DMS114 treated with DMSO at 0.1 percent for 48 hours (cell line): ENCODE results near the gene NKX3-2.
A peak's percentile ranks its signal among the peaks of the same experiment; 100 is the strongest.

Source experiments
- DNase-seq: peaks from one replicate; lab custom pipeline; 2025; ENCODE audit not compliant: unreplicated experiment; lab: John Stamatoyannopoulos, UW

Gene NKX3-2

GRCh38 chr4:13546142-13546940, 2.0 kb upstream of the NKX3-2 start:
- peak; percentile 11 for DNase-seq

GRCh38 chr4:13545394-13545808, 1.1 kb upstream of the NKX3-2 start:
- DNase-seq = no peak

- DNase-seq = peak; percentile 91
Measured at GRCh38 chr4:13544606-13545393, 492 bp upstream of the NKX3-2 start.

- DNase-seq = no peak
Measured at GRCh38 chr4:13543032-13543838, 1.1 kb downstream of the NKX3-2 start.

- no peak for DNase-seq
Measured at GRCh38 chr4:13542577-13543031, 1.7 kb downstream of the NKX3-2 start.

- DNase-seq = no peak
Measured at GRCh38 chr4:13541720-13542576, 2.4 kb downstream of the NKX3-2 start.

GRCh38 chr4:13541176-13541604, 3.1 kb downstream of the NKX3-2 start:
- no peak for DNase-seq

GRCh38 chr4:13540446-13541175, 3.7 kb downstream of the NKX3-2 start:
- DNase-seq = no peak

GRCh38 chr4:13539619-13540445, 4.5 kb downstream of the NKX3-2 start:
- DNase-seq = no peak

- no peak for DNase-seq
Measured at GRCh38 chr4:13539047-13539618, 5.2 kb downstream of the NKX3-2 start.

GRCh38 chr4:13538427-13538973, 5.8 kb downstream of the NKX3-2 start:
- DNase-seq = no peak

GRCh38 chr4:13537832-13538177, 6.5 kb downstream of the NKX3-2 start:
- DNase-seq = no peak

- DNase-seq = no peak
Measured at GRCh38 chr4:13537011-13537831, 7.1 kb downstream of the NKX3-2 start.

GRCh38 chr4:13536607-13537006, 7.7 kb downstream of the NKX3-2 start:
- no peak for DNase-seq

- no peak for DNase-seq
Measured at GRCh38 chr4:13535708-13536361, 8.5 kb downstream of the NKX3-2 start.

- no peak for DNase-seq
Measured at GRCh38 chr4:13535118-13535517, 9.2 kb downstream of the NKX3-2 start.
